AG04450 (cell line): ENCODE results near the gene MAP4K1. TPM values are rescaled to one million over a fixed set of nuclear protein-coding genes. Genes with fewer than 3 reads are reported as not detected.

Experiments
- CTCF ChIA-PET: fragments of 300-600, 350-600 bp; formaldehyde crosslinking; extraction: SDS; loops from one replicate; lab custom pipeline; 2022; ENCODE audit warnings: antibody characterized with exemption, inconsistent platforms; lab: Charles Lee
- POLR2A ChIA-PET: fragments of 350-600 bp; formaldehyde crosslinking; extraction: SDS; loops from one replicate; lab custom pipeline; 2021; ENCODE audit warnings: antibody characterized with exemption, inconsistent platforms; lab: Yijun Ruan, JAX
- DNase-seq: peaks from one replicate; pipeline ENCODE4 v3.0.0-alpha.2; 2011; ENCODE audit warnings: low read depth, low spot score
- H3K27ac ChIP-seq: one replicate; pipeline ENCODE4 v1.5.1; 2012; ENCODE audit warnings: low read depth, low read length, control low read depth
- H3K27me3 ChIP-seq: one replicate; pipeline ENCODE4 v1.6.0; 2012; ENCODE audit warnings: low read length; ENCODE audit not compliant: control insufficient read depth, insufficient read depth
- H3K4me3 ChIP-seq: 2 replicates; pipeline ENCODE4 v1.5.1; 2011; ENCODE audit warnings: mild to moderate bottlenecking, low read depth, low read length, control low read depth
- H3K9me3 ChIP-seq: 2 replicates; pipeline ENCODE4 v1.5.1; 2012; ENCODE audit warnings: low read length; ENCODE audit not compliant: control insufficient read depth, insufficient read depth
- CTCF ChIP-seq: IDR thresholded peaks from 2 replicates; pipeline ENCODE4 v1.5.1; 2011; ENCODE audit warnings: low read depth, low read length, control low read depth, inconsistent platforms
- polyA plus RNA-seq: library from polyadenylated mRNA; depleted of rRNA; stranded (reverse); fragments of >200 nt; gene quantifications from 2 replicates; pipeline ENCODE4 v1.2.3, GENCODE V29; 2011

MAP4K1 gene
- polyA plus RNA-seq, 1 experiment, result 0.09 TPM

GRCh38 chr19:38664503-38665211, 46.9 kb upstream of the MAP4K1 start:
- Histone ChIP-seq H3K4me3 (no peak overlapping the region), H3K27me3 (no peaks in the 10 kb centered on the region), H3K9me3 (no peaks in the 10 kb centered on the region), H3K27ac (peak overlapping the region; percentile 95)
- CTCF ChIA-PET, result interaction anchor here (0.5 to 1.4 kb wide), 2 partner anchors 30 to 1756 kb away, joined by 3 to 5 read pairs; no protein-coding TSS in a partner anchor
- POLR2A ChIA-PET, result interaction anchor here (0.5 to 1.3 kb wide), 4 partner anchors 10 to 165 kb away, joined by 3 to 6 read pairs (median 4); partner anchors contain the start of gene ACTN4
- DNase-seq, result no peak
- no peak for TF ChIP-seq CTCF

GRCh38 chr19:38663957-38664502, 46.3 kb upstream of the MAP4K1 start:
- Histone ChIP-seq H3K27me3 (no peaks in the 10 kb centered on the region), H3K27ac (peak overlapping the region; percentile 52), H3K9me3 (no peaks in the 10 kb centered on the region), H3K4me3 (no peak overlapping the region)
- TF ChIP-seq CTCF, result no peak
- ChIA-PET POLR2A (interaction anchor here (0.5 to 1.3 kb wide), 3 partner anchors 9 to 17 kb away, joined by 3 to 6 read pairs (median 3); partner anchors contain the start of gene ACTN4), CTCF (interaction anchor here (1.4 kb wide), 1 partner anchor 30 kb away, joined by 5 read pairs; no protein-coding TSS in a partner anchor)
- no peak for DNase-seq

- ChIA-PET POLR2A (no interaction called here), CTCF (interaction anchor here (0.5 to 1.0 kb wide), 2 partner anchors 9 to 29 kb away, joined by 3 read pairs; no protein-coding TSS in a partner anchor)
- DNase-seq, result no peak
- Histone ChIP-seq H3K27ac (no peak overlapping the region), H3K9me3 (no peaks in the 10 kb centered on the region), H3K4me3 (no peak overlapping the region), H3K27me3 (no peaks in the 10 kb centered on the region)
- TF ChIP-seq CTCF, result no peak
Observed at GRCh38 chr19:38663156-38663651, 45.5 kb upstream of the MAP4K1 start.

GRCh38 chr19:38662537-38663155, 44.9 kb upstream of the MAP4K1 start:
- no peak for DNase-seq
- POLR2A ChIA-PET, result no interaction called here
- CTCF ChIA-PET, result interaction anchor here (0.5 to 1.0 kb wide), 3 partner anchors 10 to 225 kb away, joined by 3 read pairs; no protein-coding TSS in a partner anchor
- no peak overlapping the region for H3K27ac ChIP-seq
- no peak overlapping the region for H3K4me3 ChIP-seq
- H3K9me3 ChIP-seq, result no peaks in the 10 kb centered on the region
- TF ChIP-seq CTCF, result no peak
- no peaks in the 10 kb centered on the region for H3K27me3 ChIP-seq
